Measurements from ENCODE around the gene EFL1. TPM values are rescaled to one million over a fixed set of nuclear protein-coding genes. Genes with fewer than 3 reads are reported as not detected.

EFL1 gene
- total RNA-seq, 1 experiment from 2014 or later = 17.6 TPM

DNA sequence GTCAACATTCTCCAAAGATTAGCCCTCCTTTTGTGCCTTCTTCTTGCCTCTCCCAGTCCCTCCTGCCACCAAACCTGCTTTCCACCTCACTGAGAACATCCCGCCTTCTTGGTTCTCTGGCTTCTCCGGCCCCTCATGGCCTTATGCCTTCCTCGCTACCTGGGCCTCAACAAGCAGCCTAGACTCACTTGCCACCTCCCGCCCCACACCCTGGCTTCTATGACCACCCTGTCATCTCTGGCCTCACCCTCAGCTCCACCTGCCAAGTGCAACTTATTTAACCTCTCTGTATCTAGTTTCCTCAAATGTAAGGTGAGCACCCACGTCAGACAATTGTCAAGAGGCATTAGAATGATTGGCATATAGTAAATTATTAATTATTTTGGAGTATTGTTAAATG lies 147.9 kb downstream of the EFL1 start:
- no peak for DNase-seq (ENCODE audit: low read depth, low spot score)
- in situ Hi-C loops (cut with HindIII; ENCODE audit: low pct_unique_long_range_greater_than_20kb, low sequenced_read_pairs) = no loop called here

DNA sequence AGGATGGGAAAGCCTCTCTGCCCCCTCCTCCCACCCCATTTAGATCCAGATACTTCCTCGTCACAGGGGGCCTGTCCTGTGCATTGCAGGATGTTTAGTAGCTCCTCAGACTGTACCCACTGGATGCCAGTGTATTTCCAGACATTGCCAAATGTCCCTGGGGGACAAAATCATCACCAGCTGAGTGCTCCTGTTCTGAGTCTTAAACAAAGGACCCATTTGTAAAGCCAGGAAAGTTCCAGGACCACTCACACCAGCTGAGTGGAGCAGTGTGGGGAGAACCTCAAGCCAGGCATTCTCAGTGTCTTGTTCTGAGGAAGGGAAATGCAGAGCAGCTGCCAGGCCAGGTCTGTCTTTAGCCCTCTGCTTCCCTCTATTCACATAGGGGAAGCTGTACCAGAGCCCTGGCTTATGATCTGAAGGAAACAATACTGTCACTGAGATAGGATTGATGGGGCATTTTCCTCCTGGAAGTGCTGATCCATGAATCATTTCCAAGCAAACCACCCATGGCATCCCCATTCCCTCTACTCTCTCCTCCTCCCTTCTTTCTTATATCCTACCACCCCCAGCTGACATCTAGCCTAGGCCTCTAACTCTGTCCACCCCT lies 149.3 kb downstream of the EFL1 start:
- DNase-seq (ENCODE audit: low read depth, low spot score) = peak; percentile 62
- in situ Hi-C loops (cut with HindIII; ENCODE audit: low pct_unique_long_range_greater_than_20kb, low sequenced_read_pairs) = no loop called here

GRCh38 chr15:82111918-82112317 lies 150.6 kb downstream of the EFL1 start:
- DNase-seq (ENCODE audit: low read depth, low spot score) = no peak
- in situ Hi-C loops (cut with HindIII; ENCODE audit: low pct_unique_long_range_greater_than_20kb, low sequenced_read_pairs) = no loop called here

GRCh38 chr15:82110144-82110543 lies 152.4 kb downstream of the EFL1 start:
- DNase-seq (ENCODE audit: low read depth, low spot score) = no peak
- in situ Hi-C loops (cut with HindIII; ENCODE audit: low pct_unique_long_range_greater_than_20kb, low sequenced_read_pairs) = no loop called here

- peak; percentile 69 for DNase-seq (ENCODE audit: low read depth, low spot score)
- in situ Hi-C loops (cut with HindIII; ENCODE audit: low pct_unique_long_range_greater_than_20kb, low sequenced_read_pairs) = no loop called here
Measured at GRCh38 chr15:82108489-82109078, 153.9 kb downstream of the EFL1 start.

DNA sequence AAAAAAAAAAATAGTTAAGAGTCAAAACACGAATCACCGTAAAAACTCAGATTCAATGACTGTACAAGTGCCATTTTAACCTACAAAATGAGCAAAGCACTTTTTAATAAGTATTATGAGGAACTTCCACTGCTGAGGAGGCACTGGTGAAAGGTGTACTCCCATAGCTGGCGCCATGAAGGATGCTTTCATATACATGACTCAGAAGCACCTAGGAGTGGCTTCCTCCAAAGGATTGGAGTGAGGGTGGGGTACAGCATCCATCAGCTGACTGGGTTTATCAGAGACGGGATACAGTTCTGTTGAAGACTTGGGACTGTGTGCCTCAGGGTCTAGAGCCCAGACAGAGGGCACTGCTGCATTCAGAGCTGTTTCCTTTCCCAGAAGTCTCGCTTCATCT lies 155.9 kb downstream of the EFL1 start:
- no peak for DNase-seq (ENCODE audit: low read depth, low spot score)
- in situ Hi-C loops (cut with HindIII; ENCODE audit: low pct_unique_long_range_greater_than_20kb, low sequenced_read_pairs) = no loop called here

- in situ Hi-C loops (cut with HindIII; ENCODE audit: low pct_unique_long_range_greater_than_20kb, low sequenced_read_pairs) = no loop called here
- no peak for DNase-seq (ENCODE audit: low read depth, low spot score)
Measured at GRCh38 chr15:82105451-82106215, 156.9 kb downstream of the EFL1 start.

DNA sequence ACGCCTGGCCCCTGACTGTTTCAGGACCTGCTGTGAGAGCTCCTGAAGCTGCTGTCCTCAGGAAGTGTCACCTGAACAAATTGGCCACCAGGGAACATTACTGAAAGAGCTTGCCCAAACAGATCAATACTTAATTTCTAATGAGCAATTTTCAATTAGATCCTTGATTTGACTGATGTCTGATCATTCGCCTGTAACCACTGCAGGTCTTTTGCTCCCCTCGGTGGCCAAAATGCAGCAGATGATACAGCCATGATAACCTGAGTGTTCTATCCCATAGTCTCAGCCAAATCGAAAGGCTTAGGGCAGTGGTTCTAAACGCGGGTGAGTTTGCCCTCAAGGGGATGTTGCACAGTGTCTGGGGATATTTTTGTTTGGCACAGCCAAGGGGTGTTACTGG lies 159.1 kb downstream of the EFL1 start:
- no peak for DNase-seq (ENCODE audit: low read depth, low spot score)
- in situ Hi-C loops (cut with HindIII; ENCODE audit: low pct_unique_long_range_greater_than_20kb, low sequenced_read_pairs) = no loop called here

DNA sequence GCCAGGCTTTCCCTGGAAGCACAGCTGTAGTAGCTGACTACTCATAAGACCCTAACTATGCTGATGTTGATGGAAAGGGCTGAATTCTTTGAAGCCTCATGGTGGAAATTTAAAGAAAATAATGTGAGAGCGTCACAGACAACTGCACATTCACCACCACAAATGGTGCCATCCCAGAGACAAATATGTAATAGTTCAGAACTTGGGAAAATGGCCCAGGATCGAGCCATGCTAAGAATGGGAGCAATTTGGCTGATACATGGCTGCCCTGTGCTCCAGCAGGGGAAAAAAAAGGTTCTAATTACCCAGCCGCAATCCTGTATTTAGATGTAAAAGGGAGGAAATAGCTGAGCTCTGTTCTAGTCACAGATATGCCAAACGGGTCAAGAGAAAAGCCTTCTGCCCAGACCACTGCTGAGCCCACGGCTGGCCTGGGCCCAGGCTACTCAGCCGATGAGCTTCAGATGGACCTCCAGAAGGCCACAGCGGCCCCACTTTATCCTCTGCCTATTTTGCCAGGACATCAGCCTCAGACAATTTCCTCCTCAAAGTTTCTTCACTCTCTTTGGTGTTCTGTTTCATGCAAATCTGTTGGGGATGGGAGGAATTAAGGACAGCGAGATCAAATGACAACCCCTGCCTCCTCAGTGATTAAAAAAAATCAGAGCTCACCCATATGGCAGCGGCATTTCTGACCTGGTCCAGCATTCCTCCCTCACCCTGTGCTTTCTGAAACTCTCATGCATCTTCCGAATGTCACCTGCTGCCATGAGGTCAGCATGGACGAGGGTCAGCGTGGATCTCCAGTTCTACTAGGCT lies 162.2 kb downstream of the EFL1 start:
- DNase-seq (ENCODE audit: low read depth, low spot score) = no peak
- in situ Hi-C loops (cut with HindIII; ENCODE audit: low pct_unique_long_range_greater_than_20kb, low sequenced_read_pairs) = no loop called here

DNA sequence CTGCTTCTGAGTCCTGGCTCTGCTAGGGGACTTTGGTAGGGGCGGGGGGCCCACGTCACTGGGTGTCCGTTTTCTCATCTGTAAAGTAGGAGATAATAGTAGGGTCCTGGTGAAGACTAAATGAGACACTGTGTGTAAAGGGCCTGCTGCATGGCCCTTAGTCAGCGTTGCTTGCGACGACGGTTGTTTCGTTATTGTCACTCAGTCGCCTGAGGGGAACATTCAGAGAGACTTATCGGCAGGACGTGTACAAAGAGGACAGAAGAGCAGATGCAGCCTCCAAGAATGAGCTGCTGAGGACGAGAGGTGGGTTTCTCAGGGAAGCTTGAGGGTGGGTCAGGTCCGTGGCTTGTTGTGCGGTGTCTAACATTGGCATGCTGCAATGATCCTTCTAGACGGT lies 163.9 kb downstream of the EFL1 start:
- in situ Hi-C loops (cut with HindIII; ENCODE audit: low pct_unique_long_range_greater_than_20kb, low sequenced_read_pairs) = no loop called here
- no peak for DNase-seq (ENCODE audit: low read depth, low spot score)

GRCh38 chr15:82095803-82096202 lies 166.7 kb downstream of the EFL1 start:
- in situ Hi-C loops (cut with HindIII; ENCODE audit: low pct_unique_long_range_greater_than_20kb, low sequenced_read_pairs) = no loop called here
- DNase-seq (ENCODE audit: low read depth, low spot score) = no peak

DNA sequence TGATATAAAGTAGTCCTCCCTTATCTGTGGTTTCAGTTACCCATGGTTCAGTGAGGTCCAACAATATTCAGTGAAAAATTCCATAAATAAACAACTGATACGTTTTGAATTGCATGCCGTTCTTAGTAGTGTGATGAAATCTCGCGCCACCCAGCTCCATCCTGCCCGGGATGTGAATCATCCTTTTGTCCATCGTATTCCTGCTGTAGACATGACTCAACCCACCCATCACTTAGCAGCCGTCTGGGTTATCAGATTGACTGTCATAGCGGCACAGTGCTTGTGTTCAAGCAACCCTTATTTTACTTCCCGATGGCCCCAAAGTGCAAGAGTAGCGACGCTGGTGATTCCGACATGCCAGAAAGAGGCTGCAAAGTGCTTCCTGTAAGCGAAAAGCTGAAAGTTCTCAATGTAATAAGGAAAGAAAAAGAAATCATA lies 168.7 kb downstream of the EFL1 start:
- DNase-seq (ENCODE audit: low read depth, low spot score) = peak; percentile 44
- in situ Hi-C loops (cut with HindIII; ENCODE audit: low pct_unique_long_range_greater_than_20kb, low sequenced_read_pairs) = no loop called here

DNA sequence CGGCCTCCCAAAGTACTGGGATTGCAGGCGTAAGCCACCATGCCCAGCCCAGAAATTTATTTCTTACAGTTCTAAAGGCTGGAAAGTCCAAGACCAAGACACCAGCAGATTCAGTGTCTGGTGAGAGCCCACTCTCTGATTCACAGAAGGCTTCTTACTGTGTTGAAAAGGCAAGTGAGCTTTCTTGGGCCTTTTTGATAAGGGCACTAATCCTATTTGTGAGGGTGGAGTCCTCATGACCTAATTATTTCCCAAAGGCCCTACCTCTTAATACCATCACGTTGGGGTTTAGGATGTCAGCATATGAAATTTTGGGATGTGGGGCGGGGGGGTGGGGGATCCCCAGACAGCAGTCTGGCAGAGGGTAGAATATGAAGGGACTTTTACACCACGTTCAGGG lies 169.2 kb downstream of the EFL1 start:
- in situ Hi-C loops (cut with HindIII; ENCODE audit: low pct_unique_long_range_greater_than_20kb, low sequenced_read_pairs) = no loop called here
- no peak for DNase-seq (ENCODE audit: low read depth, low spot score)

- DNase-seq (ENCODE audit: low read depth, low spot score) = no peak
- in situ Hi-C loops (cut with HindIII; ENCODE audit: low pct_unique_long_range_greater_than_20kb, low sequenced_read_pairs) = no loop called here
Measured at GRCh38 chr15:82091636-82092140, 170.8 kb downstream of the EFL1 start.

DNA sequence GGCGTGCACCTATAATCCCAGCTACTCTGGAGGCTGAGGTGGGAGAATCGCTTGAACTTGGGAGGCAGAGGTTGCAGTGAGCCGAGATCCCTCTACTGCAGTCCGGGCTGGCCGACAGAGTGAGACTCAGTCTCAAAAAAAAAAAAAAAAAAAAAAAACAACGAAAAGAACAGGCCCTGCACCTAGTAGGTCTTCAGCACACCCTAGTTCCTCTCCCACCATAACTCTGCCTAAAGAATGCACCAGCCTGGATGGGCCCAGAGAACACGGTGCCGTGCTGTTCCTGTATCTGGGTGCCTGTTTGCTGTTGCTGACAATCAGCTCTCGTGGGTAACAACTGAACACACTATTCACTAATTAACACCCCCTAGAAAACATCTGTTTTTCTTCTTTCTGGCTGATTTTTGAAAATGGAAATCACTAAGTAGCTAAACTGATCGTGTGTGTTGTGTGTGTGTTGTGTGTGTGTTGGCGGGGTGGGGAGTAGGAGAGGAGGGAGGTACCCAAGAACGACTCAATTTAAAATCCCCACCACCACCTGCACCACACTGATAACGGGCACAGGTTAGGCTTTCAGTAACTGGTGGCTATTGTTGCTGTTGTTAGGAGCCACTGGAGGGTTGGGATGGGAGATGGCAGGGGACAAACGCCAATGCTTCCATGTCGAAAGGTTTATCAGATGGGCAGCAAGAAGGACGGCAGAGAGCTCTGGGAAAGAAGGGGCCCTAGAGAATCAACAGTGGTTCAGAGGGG lies 176.1 kb downstream of the EFL1 start:
- in situ Hi-C loops (cut with HindIII; ENCODE audit: low pct_unique_long_range_greater_than_20kb, low sequenced_read_pairs) = no loop called here
- DNase-seq (ENCODE audit: low read depth, low spot score) = no peak

GRCh38 chr15:82081914-82082762 lies 180.4 kb downstream of the EFL1 start:
- in situ Hi-C loops (cut with HindIII; ENCODE audit: low pct_unique_long_range_greater_than_20kb, low sequenced_read_pairs) = no loop called here
- peak; percentile 42 for DNase-seq (ENCODE audit: low read depth, low spot score)

- DNase-seq (ENCODE audit: low read depth, low spot score) = no peak
- in situ Hi-C loops (cut with HindIII; ENCODE audit: low pct_unique_long_range_greater_than_20kb, low sequenced_read_pairs) = no loop called here
Measured at GRCh38 chr15:82080774-82081173, 181.8 kb downstream of the EFL1 start.
